SIG-M5 treated with dmso at 0.1 percent for 504 hours (cell line): ENCODE results near the gene GTF3C4.

Experiments
- DNase-seq: peaks from one replicate; lab custom pipeline; 2025; ENCODE audit not compliant: unreplicated experiment; lab: John Stamatoyannopoulos, UW

GTF3C4 gene

DNA sequence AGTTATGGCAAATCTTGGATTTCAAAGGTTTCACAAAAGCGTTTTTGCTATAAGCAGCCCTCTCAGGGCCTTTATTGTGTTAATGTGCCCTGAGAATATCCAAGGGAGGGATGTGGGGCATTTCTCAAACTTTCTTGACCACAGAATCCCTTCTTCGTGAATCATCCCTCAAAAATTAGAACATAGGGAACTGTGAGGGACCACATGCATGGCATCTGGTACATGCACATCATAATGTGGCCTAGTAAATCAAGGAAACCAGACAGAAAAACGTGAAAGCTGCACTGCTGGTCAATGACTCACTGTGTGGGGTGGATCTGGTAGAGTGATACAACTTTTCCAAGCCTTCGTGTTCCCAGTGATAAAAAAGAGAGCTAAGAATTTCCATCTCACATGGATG lies 22.9 kb upstream of the GTF3C4 start:
- DNase-seq: no peak

DNA sequence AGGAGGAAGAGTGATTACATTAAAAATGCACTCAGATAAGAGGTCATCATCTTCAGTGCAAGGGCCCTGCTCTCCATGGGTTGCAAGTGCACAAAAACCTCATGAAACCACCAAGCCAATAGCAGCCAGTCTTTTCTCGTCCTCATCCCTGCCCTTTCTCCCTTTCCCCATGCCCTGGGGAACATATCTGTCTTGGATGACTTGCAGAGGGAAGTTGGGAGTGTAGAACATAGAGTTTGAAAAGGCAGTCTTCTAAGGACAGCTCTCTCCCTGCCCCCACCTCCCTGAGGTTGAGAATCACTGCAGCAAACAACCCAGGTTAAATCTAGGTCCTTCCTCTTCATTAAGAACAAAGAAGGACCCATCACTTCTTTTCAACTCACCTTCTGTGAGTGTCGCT lies 22.5 kb upstream of the GTF3C4 start:
- DNase-seq: no peak

- DNase-seq: no peak
Observed at GRCh38 chr9:132648283-132648682, 22.0 kb upstream of the GTF3C4 start.

- no peak for DNase-seq
Observed at GRCh38 chr9:132648685-132649084, 21.6 kb upstream of the GTF3C4 start.

DNA sequence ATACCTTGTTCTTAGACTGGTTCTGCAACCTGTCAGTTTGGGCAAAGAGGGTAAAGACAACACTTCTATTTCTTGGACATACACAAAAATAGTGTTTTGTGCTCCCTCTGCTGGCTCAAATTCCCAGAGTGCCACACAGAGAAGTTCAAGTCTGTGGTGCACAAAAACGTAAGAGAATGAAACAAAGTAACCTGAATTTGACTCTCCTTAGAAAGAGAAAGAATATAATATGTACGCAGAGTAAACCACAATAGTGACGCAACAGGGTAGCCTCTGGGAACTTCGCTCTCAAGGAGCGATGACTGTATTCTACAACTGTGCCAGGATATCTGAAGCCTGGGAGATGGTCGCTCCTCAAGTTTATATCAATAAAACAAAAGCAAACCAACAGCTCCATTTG lies 19.0 kb upstream of the GTF3C4 start:
- peak; percentile 34 for DNase-seq

GRCh38 chr9:132656299-132656698 lies 14.0 kb upstream of the GTF3C4 start:
- no peak for DNase-seq

- no peak for DNase-seq
Observed at GRCh38 chr9:132662152-132662945, 7.9 kb upstream of the GTF3C4 start.

DNA sequence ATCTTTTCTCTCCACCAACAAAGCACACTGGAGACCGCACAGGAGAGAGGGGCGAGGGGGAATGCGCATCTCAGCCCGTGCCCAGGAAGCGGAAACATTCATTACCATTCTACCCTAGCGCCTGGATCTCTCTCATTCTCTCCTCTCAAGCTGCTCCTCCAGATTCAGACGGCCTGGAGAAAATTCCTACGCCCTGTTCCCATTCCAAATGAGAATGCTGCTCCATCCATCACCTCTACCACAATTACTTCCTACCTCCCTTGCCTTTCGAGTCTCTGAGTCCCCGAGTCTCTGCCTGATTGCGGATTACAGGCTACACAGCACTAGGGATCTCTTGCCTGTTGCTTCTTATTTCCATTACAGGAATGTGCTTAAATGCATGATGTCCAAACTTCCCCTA lies 7.1 kb upstream of the GTF3C4 start:
- DNase-seq: no peak

DNA sequence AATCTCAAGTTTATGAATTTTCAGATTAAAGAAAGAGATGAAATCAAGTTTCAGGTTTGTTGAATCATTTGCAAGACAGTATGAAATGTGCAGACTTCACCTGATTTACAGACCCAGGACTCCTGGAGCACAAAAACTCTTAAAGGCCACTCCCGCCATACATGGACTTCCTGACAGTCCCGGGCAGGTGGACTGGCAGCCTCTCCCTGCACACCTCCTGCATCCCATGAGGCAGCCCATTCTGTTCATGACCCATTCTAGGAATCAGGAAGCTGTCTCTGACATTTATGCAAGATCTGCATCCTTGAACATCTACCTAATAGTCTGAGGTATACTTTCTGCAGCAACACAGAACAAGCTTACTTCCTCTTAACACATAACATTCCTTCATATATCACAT lies 6.4 kb upstream of the GTF3C4 start:
- no peak for DNase-seq

GRCh38 chr9:132669319-132669697 lies 956 bp upstream of the GTF3C4 start:
- peak; percentile 27 for DNase-seq

- peak; percentile 61 for DNase-seq
Observed at GRCh38 chr9:132669698-132670456, 387 bp upstream of the GTF3C4 start, which contains the start of gene DDX31. Gene DDX31 (minus strand): TSS chr9:132669983. CDS start chr9:132669934, 49 bp downstream.

- peak; percentile 11 for DNase-seq
Observed at GRCh38 chr9:132671620-132672412, 1.6 kb downstream of the GTF3C4 start.

GRCh38 chr9:132672413-132672690 lies 2.1 kb downstream of the GTF3C4 start:
- DNase-seq: peak; percentile 29

DNA sequence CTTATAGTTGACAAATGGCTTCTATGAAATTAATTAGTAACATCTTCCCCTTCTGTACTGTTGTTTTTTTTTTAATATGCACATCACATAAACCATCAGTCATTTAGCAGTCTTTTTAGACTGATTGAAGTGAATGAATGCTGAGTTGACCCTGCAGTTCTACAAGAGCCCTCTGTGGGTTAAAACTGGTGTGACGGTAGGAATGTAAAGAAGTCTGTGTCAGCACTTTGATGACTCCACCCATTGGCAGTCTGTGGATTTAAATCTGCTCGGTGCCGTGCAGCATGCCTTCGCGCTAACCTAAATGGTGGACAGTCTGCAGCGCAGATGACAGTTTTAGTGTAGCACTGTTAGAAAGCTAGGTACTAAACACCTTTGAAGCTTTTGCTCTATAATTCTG lies 3.1 kb downstream of the GTF3C4 start:
- peak; percentile 37 for DNase-seq

DNA sequence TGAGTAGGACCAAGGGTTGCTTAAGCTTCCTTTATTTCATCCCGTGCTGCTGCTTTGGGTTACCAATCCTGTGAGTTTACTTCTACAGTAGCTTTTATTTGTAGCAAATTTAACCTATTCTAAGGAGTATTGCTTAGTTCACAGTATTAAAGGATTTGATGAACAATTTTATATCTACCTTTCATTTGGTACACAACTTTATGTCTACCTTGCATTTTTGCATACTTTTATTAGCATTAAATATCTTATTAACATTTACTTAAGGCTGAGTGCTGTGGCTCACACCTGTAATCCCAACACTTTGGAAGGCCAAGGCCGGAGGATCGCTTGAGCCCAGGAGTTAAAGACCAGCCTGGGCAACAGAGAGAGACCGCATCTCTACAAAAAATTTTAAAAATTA lies 4.2 kb downstream of the GTF3C4 start:
- DNase-seq: no peak

GRCh38 chr9:132677976-132678375 lies 7.7 kb downstream of the GTF3C4 start:
- DNase-seq: no peak

GRCh38 chr9:132679946-132680625 lies 9.8 kb downstream of the GTF3C4 start:
- DNase-seq: no peak

GRCh38 chr9:132681561-132681960 lies 11.3 kb downstream of the GTF3C4 start:
- no peak for DNase-seq

GRCh38 chr9:132683873-132684272 lies 13.6 kb downstream of the GTF3C4 start:
- no peak for DNase-seq

DNA sequence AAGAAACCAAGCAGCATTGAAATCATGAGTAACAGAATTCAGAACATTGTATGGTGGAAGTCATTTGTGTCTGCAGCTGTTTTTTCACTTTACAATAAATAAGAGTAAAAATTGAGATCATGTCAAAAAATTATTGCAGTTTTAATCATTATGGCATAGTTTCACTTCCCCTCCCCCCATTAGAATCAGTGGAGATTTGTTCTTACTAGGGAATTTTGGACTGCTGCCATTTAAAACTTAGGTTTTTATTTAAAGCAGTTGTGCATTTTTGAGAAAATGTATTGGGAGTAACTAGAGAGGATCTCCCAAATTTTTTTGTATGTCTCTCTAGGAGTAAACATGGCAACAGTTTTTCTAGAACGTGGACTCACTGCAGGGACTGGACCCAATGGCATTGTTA lies 20.4 kb downstream of the GTF3C4 start:
- DNase-seq: no peak

DNA sequence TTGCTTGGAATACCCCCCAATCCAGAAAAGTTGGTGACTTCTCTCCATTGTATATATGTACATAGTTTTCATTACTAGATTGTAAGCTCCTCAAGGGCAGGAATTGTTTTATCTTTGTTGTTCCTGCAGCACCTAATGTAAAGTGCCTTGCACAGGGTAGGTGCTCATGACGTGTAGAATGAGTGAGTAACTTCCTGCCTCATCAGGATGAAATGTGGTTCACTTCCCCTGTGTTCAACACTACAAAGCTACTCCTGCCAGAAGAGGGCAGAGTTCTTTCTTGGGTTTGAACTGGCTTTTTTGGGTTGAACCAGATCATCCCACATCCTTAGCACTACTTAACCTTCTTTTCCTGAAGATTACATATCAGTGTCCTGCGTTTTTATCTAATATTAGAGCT lies 23.9 kb downstream of the GTF3C4 start:
- peak; percentile 20 for DNase-seq
